Naive thymus-derived CD8-positive, alpha-beta T cell (primary cell): ENCODE data around the gene PSMD6. TPM values are rescaled to one million over a fixed set of nuclear protein-coding genes. Genes with fewer than 3 reads are reported as not detected.

Experiments
- ATAC-seq, 2 donors: fragments of 150-1000 bp; cut with Tn5 transposase in 1 of 2; sonication (Bioruptor Pico), chemical (Tn5 transposase) in 1 of 2; 1 replicate in 1 of 2; 2 replicates in 1 of 2; pipeline ENCODE4 v1.10.0; 2021; ENCODE audit warnings: mild to moderate bottlenecking in 2 of 2, moderate library complexity in 2 of 2
- POLR2A ChIA-PET: fragments of 350-600 bp; sonication (Branson Sonifier 250); formaldehyde crosslinking; loops from one replicate; lab custom pipeline; 2021; ENCODE audit warnings: antibody characterized with exemption; lab: Charles Lee
- DNase-seq, 10 donors: peaks; one replicate each; pipeline versions ENCODE4 v3.0.0 to v3.0.0-alpha.2; 2020 to 2022
- H3K27ac Mint-ChIP-seq, 10 donors: one replicate each; pipeline ENCODE4 v1.8.0; 2020 to 2022; ENCODE audit warnings: mild to moderate bottlenecking in 10 of 10, mixed read lengths in 10 of 10, moderate library complexity in 4 of 10, inconsistent platforms in 1 of 10
- H3K27me3 Mint-ChIP-seq, 5 donors: one replicate each; pipeline ENCODE4 v1.8.0; 2021 to 2022; ENCODE audit warnings: mixed read lengths in 5 of 5
- H3K36me3 Mint-ChIP-seq, 3 donors: one replicate each; pipeline ENCODE4 v1.8.0; 2020 to 2022; ENCODE audit warnings: mixed read lengths in 3 of 3, mild to moderate bottlenecking in 2 of 3, inconsistent platforms in 1 of 3
- H3K4me1 Mint-ChIP-seq, 4 donors: one replicate each; pipeline ENCODE4 v1.8.0; 2021 to 2022; ENCODE audit warnings: mixed read lengths in 4 of 4
- H3K4me3 Mint-ChIP-seq, 10 donors: one replicate each; pipeline ENCODE4 v1.8.0; 2020 to 2022; ENCODE audit warnings: mild to moderate bottlenecking in 10 of 10, mixed read lengths in 10 of 10, moderate library complexity in 6 of 10, inconsistent platforms in 1 of 10
- H3K9me3 Mint-ChIP-seq, 9 donors: one replicate each; pipeline ENCODE4 v1.8.0; 2020 to 2022; ENCODE audit warnings: mixed read lengths in 9 of 9, mild to moderate bottlenecking in 3 of 9, inconsistent platforms in 1 of 9, moderate library complexity in 1 of 9
- polyA plus RNA-seq, 3 donors: library from polyadenylated mRNA; unstranded; fragments of 300-500 nt; fragmentation: Illumina TruSeq; gene quantifications; one replicate each; pipeline ENCODE4 v1.2.3, GENCODE V29; 2021
- total RNA-seq, 8 experiments: library from RNA in 2 of 8; stranded (reverse) in 2 of 8; gene quantifications; one replicate each; pipeline ENCODE4 v1.2.3 and lab custom pipeline; 2021 to 2026

PSMD6 gene
- total and polyA plus RNA-seq, 5 experiments from 2014 or later = 76.8 to 114 (median 107) TPM

DNA sequence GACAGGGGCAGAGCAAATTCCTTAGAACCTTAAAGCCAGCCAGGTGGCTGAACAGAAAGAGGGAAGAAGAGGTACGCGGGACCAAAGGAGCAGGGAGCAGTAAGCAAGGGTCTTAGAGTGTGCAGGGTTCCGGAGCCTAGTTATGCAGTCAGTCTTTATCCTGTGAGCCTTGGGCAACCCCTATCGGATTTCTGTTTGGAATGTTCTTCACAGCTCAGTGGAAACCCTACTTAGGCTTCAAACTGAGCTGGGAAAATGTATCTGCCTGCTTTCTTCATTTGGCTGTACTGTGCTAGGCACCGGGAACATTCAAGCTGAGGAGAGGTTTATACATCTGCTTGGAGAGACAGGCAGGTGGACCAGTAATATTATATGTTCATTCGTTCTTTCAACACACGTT, 37.1 kb downstream of the PSMD6 start:
- Mint-ChIP-seq H3K9me3 (no peaks in the 10 kb centered on the region), H3K36me3 (peaks cover 0 to 97% (median 45%) of the 10 kb centered on the region in 3 donors), H3K4me1 (peaks cover 28 to 64% (median 44%) of the 10 kb centered on the region in 4 donors), H3K27me3 (no peaks in the 10 kb centered on the region), H3K27ac (peak overlapping the region; percentile 11 to 87 (median 56)), H3K4me3 (no peak overlapping the region)
- POLR2A ChIA-PET = no interaction called here
- no peak for ATAC-seq
- no peak for DNase-seq

DNA sequence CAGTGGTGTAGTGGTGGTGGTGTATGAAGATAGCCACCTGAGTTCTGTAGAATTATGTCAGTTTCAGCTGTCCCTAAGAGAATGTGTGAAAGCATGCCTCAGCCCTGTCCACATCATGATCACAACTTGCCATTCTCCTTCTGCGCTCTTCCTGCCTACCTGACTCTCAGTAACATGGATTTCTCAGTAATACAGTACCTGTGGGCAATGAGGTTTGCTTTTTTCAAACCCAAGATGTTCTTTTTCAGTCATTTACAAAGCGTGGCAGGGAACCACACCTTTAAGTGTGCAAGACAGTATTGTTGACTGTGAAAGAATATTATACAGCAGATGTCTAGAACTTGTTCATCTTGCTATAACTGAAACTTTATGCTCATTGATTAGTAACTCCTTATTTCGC, 38.9 kb downstream of the PSMD6 start:
- peaks cover 0 to 95% (median 51%) of the 10 kb centered on the region in 3 donors for H3K36me3 Mint-ChIP-seq
- H3K4me1 Mint-ChIP-seq = peaks cover 33 to 81% (median 62%) of the 10 kb centered on the region in 4 donors
- H3K9me3 Mint-ChIP-seq = no peaks in the 10 kb centered on the region
- H3K27me3 Mint-ChIP-seq = no peaks in the 10 kb centered on the region
- ATAC-seq = no peak
- H3K4me3 Mint-ChIP-seq = peak overlapping the region in 2 of 10 donors; percentile 9 to 19
- no peak for DNase-seq
- peak overlapping the region; percentile 10 to 90 (median 76) for H3K27ac Mint-ChIP-seq
- POLR2A ChIA-PET = interaction anchor here (10.0 kb wide), 1 partner anchor 17 kb away, joined by 146 read pairs; no protein-coding TSS in a partner anchor

DNA sequence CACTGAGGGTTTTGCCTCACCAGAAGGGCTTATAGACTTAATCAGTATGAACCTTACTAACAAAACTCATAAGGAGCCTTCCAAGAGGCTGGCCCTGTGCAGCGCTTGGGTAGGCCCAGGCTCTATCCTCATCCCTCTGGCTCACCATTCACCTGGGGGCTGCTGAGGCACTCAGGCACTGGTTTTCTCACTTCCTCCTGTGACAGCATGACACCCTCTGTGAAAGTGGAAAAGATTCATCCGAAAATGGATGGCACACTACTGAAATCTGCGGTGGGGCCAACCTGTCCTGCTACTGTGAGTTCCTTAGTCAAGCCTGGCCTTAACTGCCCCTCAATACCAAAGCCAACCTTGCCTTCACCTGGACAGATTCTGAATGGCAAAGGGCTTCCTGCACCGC, 41.3 kb downstream of the PSMD6 start:
- no peaks in the 10 kb centered on the region for H3K9me3 Mint-ChIP-seq
- H3K36me3 Mint-ChIP-seq = peaks cover 0 to 75% (median 38%) of the 10 kb centered on the region in 3 donors

DNA sequence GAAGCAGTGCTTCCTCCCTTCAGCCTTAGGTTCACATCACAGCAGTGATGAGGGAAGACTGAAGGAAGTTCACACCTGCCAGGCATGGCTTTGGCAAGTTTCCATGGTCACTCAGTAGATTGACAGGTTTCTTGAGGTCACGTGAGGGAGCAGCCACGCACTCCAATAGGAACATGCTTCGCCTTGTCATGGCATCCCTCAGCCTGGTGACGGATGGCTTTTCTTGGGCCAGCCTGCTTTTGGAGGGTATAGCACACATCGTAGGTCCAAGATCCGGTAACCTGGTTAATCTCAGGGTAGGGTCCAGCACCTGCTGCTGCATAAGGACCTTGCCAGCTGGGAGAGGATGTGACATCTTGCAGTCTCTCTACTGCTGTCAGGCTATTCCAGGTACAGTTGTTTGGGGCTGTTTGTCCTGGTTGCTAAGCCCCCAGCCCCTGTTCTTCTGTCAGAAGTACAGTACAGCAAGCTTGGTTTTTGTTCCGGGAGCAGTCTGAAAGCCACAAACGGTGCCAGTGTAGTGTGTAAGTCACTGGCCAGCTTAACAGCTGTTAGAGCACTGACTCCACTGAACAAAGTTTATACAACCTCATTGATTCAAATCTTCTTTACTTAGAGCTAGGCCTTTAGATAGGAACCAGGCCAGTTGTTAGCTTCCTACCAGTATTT, 42.3 kb downstream of the PSMD6 start:
- ATAC-seq (peak; percentile 15 to 22), DNase-seq (peak in 2 of 10 donors; percentile 23 to 26)
- POLR2A ChIA-PET = interaction anchor here (0.8 to 10.0 kb wide), 3 partner anchors 8 to 13 kb away, joined by 3 to 146 read pairs (median 4); no protein-coding TSS in a partner anchor
- Mint-ChIP-seq H3K4me1 (peaks cover 42 to 89% (median 85%) of the 10 kb centered on the region in 4 donors), H3K36me3 (peaks cover 0 to 64% (median 37%) of the 10 kb centered on the region in 3 donors), H3K27ac (peak overlapping the region; percentile 77 to 98 (median 94)), H3K27me3 (no peaks in the 10 kb centered on the region), H3K9me3 (no peaks in the 10 kb centered on the region), H3K4me3 (peak overlapping the region in 9 of 10 donors; percentile 10 to 88 (median 80))

More for the DNA sequence above, 41.3 kb downstream of the PSMD6 start:
- Mint-ChIP-seq H3K4me3 (peak overlapping the region in 5 of 10 donors; percentile 5 to 42 (median 6)), H3K27ac (peak overlapping the region; percentile 77 to 98 (median 90)), H3K4me1 (peaks cover 40 to 86% (median 78%) of the 10 kb centered on the region in 4 donors), H3K27me3 (no peaks in the 10 kb centered on the region)
- POLR2A ChIA-PET = interaction anchor here (10.0 kb wide), 1 partner anchor 14 kb away, joined by 146 read pairs; no protein-coding TSS in a partner anchor
- DNase-seq (no peak), ATAC-seq (no peak)

DNA sequence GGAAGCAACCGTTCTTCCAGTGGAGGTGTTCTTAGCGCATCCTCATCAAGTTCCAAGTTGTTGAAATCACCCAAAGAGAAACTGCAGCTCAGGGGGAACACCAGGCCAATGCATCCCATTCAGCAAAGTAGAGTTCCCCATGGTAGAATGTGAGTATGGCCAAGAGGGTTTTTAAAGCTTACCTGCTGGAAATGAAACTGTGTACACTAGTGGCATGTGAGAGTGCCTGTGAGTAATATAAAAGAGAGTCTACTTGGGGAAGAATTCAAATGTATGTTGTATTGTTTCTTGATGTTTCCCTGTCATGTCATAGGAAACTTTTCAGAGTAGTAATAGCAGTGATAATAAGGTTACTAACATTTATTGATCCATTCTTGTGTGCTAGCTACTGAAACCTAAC, 43.3 kb downstream of the PSMD6 start:
- Mint-ChIP-seq H3K36me3 (peaks cover 0 to 55% (median 27%) of the 10 kb centered on the region in 3 donors), H3K4me1 (peaks cover 37 to 87% (median 85%) of the 10 kb centered on the region in 4 donors), H3K9me3 (no peaks in the 10 kb centered on the region), H3K27me3 (no peaks in the 10 kb centered on the region), H3K27ac (peak overlapping the region; percentile 77 to 98 (median 94)), H3K4me3 (peak overlapping the region; percentile 69 to 88 (median 80))
- POLR2A ChIA-PET = interaction anchor here (1.0 to 10.0 kb wide), 3 partner anchors 8 to 14 kb away, joined by 3 to 146 read pairs (median 15); no protein-coding TSS in a partner anchor
- no peak for ATAC-seq
- no peak for DNase-seq

DNA sequence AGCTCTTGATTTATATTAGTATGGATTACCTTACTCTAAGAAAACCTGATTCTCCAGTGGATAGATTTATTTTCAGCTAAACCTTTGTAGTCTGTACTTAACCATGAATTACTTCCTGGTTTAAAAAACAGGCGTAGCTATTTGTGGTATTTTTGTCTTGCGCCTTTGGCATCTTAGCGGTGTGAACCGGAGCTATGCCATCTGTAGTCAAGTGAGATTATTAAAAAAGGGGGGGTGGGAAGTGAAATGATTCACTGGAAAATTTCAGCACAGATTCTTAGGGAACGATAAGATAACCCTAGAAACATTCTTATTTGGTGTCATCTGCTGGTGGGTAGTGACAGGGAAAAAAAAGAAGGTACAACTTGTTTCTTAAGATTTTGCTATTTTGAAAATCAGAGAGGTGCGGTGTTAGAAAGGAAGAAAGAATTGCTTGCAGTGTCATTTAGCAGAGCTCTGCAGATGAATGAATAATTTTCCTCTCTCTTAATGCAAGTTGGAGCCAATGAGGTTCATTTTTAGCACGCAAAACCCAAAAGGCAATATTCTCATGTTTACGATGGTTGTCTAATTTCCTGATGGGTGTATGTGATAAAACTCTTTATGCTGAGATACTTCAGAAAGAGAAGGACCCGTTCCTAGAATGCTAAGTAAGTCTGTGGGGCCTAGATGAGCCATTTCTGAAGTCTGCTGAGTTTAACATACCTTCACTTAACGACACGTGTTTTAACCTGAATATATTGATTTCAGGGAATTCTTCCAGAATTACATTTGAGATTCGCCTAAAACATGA, 44.0 kb downstream of the PSMD6 start:
- Mint-ChIP-seq H3K36me3 (peaks cover 0 to 54% (median 21%) of the 10 kb centered on the region in 3 donors), H3K27ac (peak overlapping the region; percentile 77 to 98 (median 94)), H3K4me1 (peaks cover 32 to 89% (median 86%) of the 10 kb centered on the region in 4 donors), H3K9me3 (no peaks in the 10 kb centered on the region), H3K4me3 (peak overlapping the region; percentile 69 to 88 (median 80)), H3K27me3 (no peaks in the 10 kb centered on the region)
- POLR2A ChIA-PET = interaction anchor here (0.7 to 10.0 kb wide), 6 partner anchors 7 to 68 kb away, joined by 3 to 146 read pairs (median 6); partner anchors contain the start of genes PSMD6 and SCAANT1
- peak in 6 of 10 donors; percentile 25 to 68 (median 48) for DNase-seq
- peak; percentile 73 to 89 for ATAC-seq

DNA sequence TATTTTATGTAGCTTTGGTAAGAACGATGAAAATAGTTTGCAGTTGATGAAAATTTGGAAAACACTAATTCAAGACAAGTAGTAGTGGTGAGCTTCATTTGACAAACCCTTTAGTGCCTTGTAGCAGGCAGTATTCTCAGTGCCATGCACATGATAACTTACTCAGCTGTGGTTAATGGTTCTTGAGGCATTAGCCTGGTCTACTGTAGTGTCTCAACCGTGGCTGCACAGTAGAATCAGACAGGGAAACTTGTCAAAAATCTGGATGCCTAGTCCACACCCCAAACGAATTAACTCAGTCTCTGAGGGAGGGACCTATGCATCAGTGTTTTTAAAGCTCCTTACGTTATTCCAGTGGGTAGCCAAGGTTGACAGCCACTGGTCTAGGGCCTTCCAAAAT, 45.4 kb downstream of the PSMD6 start:
- peak in 1 of 2 donors; percentile 9 for ATAC-seq
- no peak for DNase-seq
- peaks cover 36 to 99% (median 94%) of the 10 kb centered on the region in 4 donors for H3K4me1 Mint-ChIP-seq
- H3K4me3 Mint-ChIP-seq = peak overlapping the region; percentile 28 to 88 (median 80)
- H3K36me3 Mint-ChIP-seq = peaks cover 0 to 54% (median 30%) of the 10 kb centered on the region in 3 donors
- H3K27ac Mint-ChIP-seq = peak overlapping the region; percentile 77 to 98 (median 94)
- no peaks in the 10 kb centered on the region for H3K9me3 Mint-ChIP-seq
- POLR2A ChIA-PET = interaction anchor here (0.7 to 10.0 kb wide), 4 partner anchors 10 to 16 kb away, joined by 3 to 146 read pairs (median 11); no protein-coding TSS in a partner anchor
- no peaks in the 10 kb centered on the region for H3K27me3 Mint-ChIP-seq

DNA sequence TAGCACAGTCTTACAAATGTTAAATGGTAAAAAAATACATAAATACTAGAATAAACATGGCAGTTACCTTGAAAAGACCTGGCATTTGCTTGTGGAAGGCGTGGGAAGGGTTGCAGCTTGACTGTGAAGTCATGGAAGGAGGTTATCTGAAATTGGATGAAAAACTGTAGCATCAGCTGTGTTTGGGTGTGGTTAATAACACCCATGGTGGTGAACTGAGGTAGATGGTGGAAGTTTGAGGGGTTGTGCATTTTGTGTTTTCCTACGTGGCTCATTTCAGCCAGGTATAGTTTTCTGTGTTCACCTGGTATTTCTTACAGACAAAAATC, 46.5 kb downstream of the PSMD6 start:
- ATAC-seq (no peak), DNase-seq (no peak)
- Mint-ChIP-seq H3K36me3 (peaks cover 0 to 47% (median 23%) of the 10 kb centered on the region in 3 donors), H3K27me3 (no peaks in the 10 kb centered on the region), H3K4me1 (peaks cover 33 to 99% (median 94%) of the 10 kb centered on the region in 4 donors), H3K4me3 (peak overlapping the region in 9 of 10 donors; percentile 31 to 88 (median 78)), H3K9me3 (no peaks in the 10 kb centered on the region), H3K27ac (peak overlapping the region; percentile 61 to 98 (median 92))
- POLR2A ChIA-PET = interaction anchor here (3.2 to 10.0 kb wide), 2 partner anchors 9 to 18 kb away, joined by 15 to 146 read pairs; no protein-coding TSS in a partner anchor

DNA sequence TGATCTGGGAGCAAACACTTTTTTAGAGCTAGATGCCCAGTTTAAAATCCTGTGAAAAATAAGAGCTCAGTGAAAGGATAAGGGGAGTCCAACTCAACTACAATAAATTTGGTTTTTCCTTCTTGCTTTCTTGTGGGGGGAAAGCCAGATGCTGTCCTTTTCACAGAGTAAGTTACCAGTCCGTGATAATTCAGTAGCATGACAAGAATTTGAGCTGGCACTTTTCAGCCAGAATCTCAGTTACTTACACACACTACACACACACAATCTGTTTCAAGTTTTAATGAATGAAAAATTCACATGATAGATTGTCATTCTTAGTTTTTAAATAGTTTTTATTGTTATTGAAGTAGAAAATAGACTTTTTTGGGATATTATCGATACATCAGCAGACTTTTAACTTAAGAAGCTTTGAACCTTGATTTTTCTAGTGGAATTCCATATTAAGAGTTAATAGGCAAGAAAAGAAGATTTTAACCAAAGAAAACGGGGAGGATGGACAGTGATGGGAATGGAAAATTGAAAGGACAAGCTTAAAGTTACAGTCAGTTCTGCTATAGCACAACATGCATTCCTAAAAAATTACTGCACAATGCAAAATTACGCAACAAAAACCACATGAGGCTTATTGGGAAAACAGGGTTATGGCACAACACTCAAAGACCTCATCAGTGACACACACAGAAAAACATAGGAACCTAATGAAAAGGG, 47.0 kb downstream of the PSMD6 start:
- peak overlapping the region in 9 of 10 donors; percentile 31 to 84 (median 70) for H3K4me3 Mint-ChIP-seq

DNA sequence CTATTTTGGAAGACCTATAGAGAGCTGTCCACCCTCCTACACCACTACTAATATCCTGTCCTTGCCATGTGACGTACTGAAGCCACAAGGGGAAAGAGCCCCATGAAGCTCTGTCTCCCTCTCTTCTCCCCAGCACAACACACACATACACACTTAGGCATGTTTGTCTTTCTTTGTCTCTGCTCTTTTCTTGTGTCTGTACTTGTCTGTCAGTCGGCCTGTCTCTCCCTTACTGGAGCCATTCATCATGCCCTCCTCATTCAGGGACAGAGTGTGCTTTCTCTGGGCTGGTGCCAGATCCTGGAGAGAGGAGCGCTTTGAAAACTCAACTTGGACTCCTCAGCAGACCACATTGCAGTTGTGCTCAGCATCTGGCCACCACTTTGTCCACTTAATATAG, 47.6 kb downstream of the PSMD6 start:
- no peak for ATAC-seq
- POLR2A ChIA-PET = interaction anchor here (10.0 kb wide), 1 partner anchor 8 kb away, joined by 146 read pairs; no protein-coding TSS in a partner anchor
- no peaks in the 10 kb centered on the region for H3K9me3 Mint-ChIP-seq
- H3K4me1 Mint-ChIP-seq = peaks cover 36 to 97% (median 95%) of the 10 kb centered on the region in 4 donors
- H3K27me3 Mint-ChIP-seq = no peaks in the 10 kb centered on the region
- H3K27ac Mint-ChIP-seq = peak overlapping the region; percentile 66 to 96 (median 90)
- peaks cover 0 to 35% (median 22%) of the 10 kb centered on the region in 3 donors for H3K36me3 Mint-ChIP-seq
- H3K4me3 Mint-ChIP-seq = peak overlapping the region in 9 of 10 donors; percentile 43 to 81 (median 55)
- DNase-seq = no peak

More for the DNA sequence above, 47.0 kb downstream of the PSMD6 start:
- H3K4me1 Mint-ChIP-seq = peaks cover 33 to 97% (median 95%) of the 10 kb centered on the region in 4 donors
- no peak for ATAC-seq
- H3K27ac Mint-ChIP-seq = peak overlapping the region; percentile 77 to 98 (median 94)
- POLR2A ChIA-PET = interaction anchor here (3.2 to 10.0 kb wide), 2 partner anchors 9 to 18 kb away, joined by 15 to 146 read pairs; no protein-coding TSS in a partner anchor
- no peaks in the 10 kb centered on the region for H3K27me3 Mint-ChIP-seq
- H3K9me3 Mint-ChIP-seq = no peaks in the 10 kb centered on the region
- H3K36me3 Mint-ChIP-seq = peaks cover 0 to 41% (median 23%) of the 10 kb centered on the region in 3 donors
- DNase-seq = no peak

DNA sequence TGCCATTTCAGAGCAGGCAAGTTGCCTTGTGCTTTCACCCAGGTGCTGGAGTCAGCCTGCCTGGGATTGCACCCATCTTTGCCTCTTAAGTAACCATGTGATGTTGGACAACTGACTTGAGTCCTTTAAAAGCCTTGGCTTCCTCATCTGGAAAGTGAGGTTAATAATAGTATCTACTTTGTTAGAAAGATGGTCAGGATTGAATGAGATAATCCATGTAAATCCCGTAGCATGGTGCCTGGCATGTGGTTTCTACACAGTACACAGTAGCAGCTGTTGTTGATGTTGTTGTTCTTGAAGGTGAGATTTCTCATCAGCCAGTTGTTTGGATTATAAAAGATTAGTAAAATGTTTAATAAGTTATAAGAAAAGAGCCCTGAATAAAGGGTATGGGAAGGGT, 48.8 kb downstream of the PSMD6 start:
- POLR2A ChIA-PET = no interaction called here
- no peak for DNase-seq
- H3K36me3 Mint-ChIP-seq = peaks cover 0 to 23% (median 12%) of the 10 kb centered on the region in 3 donors
- peak overlapping the region in 8 of 10 donors; percentile 6 to 98 (median 40) for H3K4me3 Mint-ChIP-seq
- ATAC-seq = no peak
- peaks cover 32 to 97% (median 94%) of the 10 kb centered on the region in 4 donors for H3K4me1 Mint-ChIP-seq
- peak overlapping the region; percentile 26 to 96 (median 83) for H3K27ac Mint-ChIP-seq
- H3K9me3 Mint-ChIP-seq = no peaks in the 10 kb centered on the region
- H3K27me3 Mint-ChIP-seq = no peaks in the 10 kb centered on the region
